ENCODE results near the gene CD163L1. TPM values are rescaled to one million over a fixed set of nuclear protein-coding genes. Genes with fewer than 3 reads are reported as not detected.

Gene CD163L1
- polyA plus RNA-seq, 3 donors, result 1.0 to 1.2 (median 1.1) TPM

DNA sequence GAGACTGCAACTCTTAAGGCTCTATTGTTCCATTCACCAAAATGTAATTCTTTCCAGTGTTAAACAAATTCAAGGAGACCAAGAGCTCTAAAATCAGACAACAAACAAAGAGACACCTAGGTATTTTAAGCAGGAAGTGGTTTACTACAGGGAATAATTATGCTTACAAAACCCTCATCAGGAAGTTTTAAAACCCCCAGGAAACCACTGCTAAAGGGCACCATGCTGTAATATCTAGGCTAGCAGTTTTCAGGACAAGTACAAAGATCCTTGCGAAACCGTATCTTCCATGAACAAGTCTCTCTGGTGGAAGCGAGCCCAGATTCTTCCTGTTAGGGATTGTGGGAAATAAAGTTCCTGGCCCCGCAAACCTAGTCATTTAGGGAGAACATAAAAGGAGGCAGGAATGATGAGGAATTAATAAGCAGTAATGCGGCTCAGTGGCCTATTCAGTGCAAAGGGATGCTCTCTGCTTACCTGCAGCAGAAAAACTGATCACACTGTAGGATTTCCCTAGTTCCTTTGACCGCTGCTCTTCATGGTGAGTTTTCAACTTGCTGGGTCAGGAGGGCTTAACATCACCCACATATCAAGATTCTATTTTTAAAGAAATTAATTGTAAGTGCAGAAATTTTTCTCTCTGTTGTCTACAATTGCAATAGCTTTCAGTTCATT, 97.3 kb downstream of the CD163L1 start:
- no peak for DNase-seq
- Mint-ChIP-seq H3K9me3 (peaks cover 0 to 10% (median 0%) of the 10 kb centered on the region in 7 donors), H3K27me3 (ENCODE audit: low read depth in 3 of 3) (peaks cover 0 to 4% (median 0%) of the 10 kb centered on the region in 3 donors), H3K4me3 (no peak overlapping the region), H3K27ac (no peak overlapping the region), H3K36me3 (no peaks in the 10 kb centered on the region), H3K4me1 (peaks cover 28% of the 10 kb centered on the region)
- Histone ChIP-seq H3K27ac (ENCODE audit: low read depth in 1 of 2, low read length in 2 of 2) (no peak overlapping the region), H3K36me3 (replicated peaks in 1 of 2; ENCODE audit: control insufficient read depth in 1 of 2, insufficient read depth in 2 of 2, low read length in 2 of 2) (no peaks in the 10 kb centered on the region), H2AFZ (ENCODE audit: insufficient read depth, low read depth, low read length, poor library complexity, severe bottlenecking) (no peak overlapping the region), H3K4me1 (ENCODE audit: control insufficient read depth in 1 of 2, insufficient read depth in 2 of 2, low read length in 2 of 2) (peaks cover 22 to 23% of the 10 kb centered on the region in 2 donors), H3K4me3 (replicated peaks in 1 of 3; ENCODE audit: low read depth in 2 of 3, low read length in 3 of 3) (no peak overlapping the region), H3K79me2 (ENCODE audit: insufficient read depth, low read length) (no peaks in the 10 kb centered on the region), H4K20me1 (ENCODE audit: insufficient read depth, low read length) (no peaks in the 10 kb centered on the region), H3K9ac (ENCODE audit: insufficient read depth, low read length, poor library complexity, severe bottlenecking) (no peak overlapping the region), H3K9me3 (replicated peaks in 1 of 2; ENCODE audit: control insufficient read depth in 1 of 2, insufficient read depth in 1 of 2, low read length in 2 of 2) (no peaks in the 10 kb centered on the region), H3K4me2 (replicated peaks; ENCODE audit: extremely low read depth, low read length, poor library complexity, severe bottlenecking) (no peak overlapping the region), H3K27me3 (ENCODE audit: control insufficient read depth in 2 of 2, insufficient read depth in 2 of 2, low read length in 2 of 2) (no peaks in the 10 kb centered on the region)
- WGBS (ENCODE audit: insufficient coverage), result 7% methylated on average over 4 of the region's 6 CpGs
- TF ChIP-seq, protein P1, sequence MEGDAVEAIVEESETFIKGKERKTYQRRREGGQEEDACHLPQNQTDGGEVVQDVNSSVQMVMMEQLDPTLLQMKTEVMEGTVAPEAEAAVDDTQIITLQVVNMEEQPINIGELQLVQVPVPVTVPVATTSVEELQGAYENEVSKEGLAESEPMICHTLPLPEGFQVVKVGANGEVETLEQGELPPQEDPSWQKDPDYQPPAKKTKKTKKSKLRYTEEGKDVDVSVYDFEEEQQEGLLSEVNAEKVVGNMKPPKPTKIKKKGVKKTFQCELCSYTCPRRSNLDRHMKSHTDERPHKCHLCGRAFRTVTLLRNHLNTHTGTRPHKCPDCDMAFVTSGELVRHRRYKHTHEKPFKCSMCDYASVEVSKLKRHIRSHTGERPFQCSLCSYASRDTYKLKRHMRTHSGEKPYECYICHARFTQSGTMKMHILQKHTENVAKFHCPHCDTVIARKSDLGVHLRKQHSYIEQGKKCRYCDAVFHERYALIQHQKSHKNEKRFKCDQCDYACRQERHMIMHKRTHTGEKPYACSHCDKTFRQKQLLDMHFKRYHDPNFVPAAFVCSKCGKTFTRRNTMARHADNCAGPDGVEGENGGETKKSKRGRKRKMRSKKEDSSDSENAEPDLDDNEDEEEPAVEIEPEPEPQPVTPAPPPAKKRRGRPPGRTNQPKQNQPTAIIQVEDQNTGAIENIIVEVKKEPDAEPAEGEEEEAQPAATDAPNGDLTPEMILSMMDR (IDR thresholded peaks at IDR 0.05), result no peak
- intact Hi-C loops (cut with micrococcal nuclease), result no loop called here

DNA sequence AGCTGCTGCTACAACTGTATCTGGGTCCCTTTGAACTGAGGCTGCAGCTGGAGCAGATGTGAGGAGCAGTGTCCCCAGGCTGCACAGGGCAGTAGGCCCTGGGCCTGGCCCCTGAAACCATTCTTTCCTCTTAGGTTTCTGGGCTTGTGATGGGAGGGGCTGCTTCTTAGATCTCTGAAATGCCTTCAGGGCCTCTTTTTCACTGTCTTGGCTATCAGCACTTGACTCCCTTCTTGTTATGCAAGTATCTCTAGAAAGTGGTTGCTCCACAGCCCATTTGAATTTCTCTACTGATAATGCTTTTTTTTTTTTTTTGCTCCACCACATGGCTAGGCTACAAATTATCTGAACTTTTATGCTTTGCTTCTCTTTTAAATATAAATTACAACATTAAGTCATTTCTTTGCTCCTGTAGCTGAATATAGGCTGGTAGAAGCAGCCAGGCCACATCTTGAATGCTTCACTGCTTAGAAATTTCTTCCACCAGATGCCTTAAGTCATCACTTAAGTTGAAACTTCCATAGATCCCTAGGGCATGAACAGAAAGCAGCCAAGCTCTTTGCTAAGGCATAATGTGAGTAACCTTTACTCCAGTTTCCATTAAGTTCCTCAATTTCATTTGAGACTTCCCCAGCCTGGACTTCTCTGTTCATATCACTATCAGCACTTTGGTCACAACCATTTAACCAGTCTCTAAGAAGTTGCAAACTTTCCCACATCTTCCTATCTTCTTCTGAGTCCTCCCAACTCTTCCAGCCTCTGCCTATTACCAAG, 98.9 kb downstream of the CD163L1 start:
- intact Hi-C loops (cut with micrococcal nuclease), result no loop called here
- Mint-ChIP-seq H3K4me3 (no peak overlapping the region), H3K36me3 (no peaks in the 10 kb centered on the region), H3K27me3 (ENCODE audit: low read depth in 3 of 3) (peaks cover 0 to 4% (median 0%) of the 10 kb centered on the region in 3 donors), H3K27ac (peak overlapping the region in 4 of 7 donors; percentile 40 to 75 (median 48)), H3K4me1 (peaks cover 28% of the 10 kb centered on the region), H3K9me3 (peaks cover 0 to 10% (median 0%) of the 10 kb centered on the region in 7 donors)
- H3K9ac ChIP-seq (ENCODE audit: insufficient read depth, low read length, poor library complexity, severe bottlenecking), result no peak overlapping the region
- H4K20me1 ChIP-seq (ENCODE audit: insufficient read depth, low read length), result no peaks in the 10 kb centered on the region
- H3K27ac ChIP-seq (ENCODE audit: low read depth in 1 of 2, low read length in 2 of 2), result peak overlapping the region in 1 of 2 donors; percentile 53
- H3K9me3 ChIP-seq (replicated peaks in 1 of 2; ENCODE audit: control insufficient read depth in 1 of 2, insufficient read depth in 1 of 2, low read length in 2 of 2), result no peaks in the 10 kb centered on the region
- no peaks in the 10 kb centered on the region for H3K79me2 ChIP-seq (ENCODE audit: insufficient read depth, low read length)
- no peaks in the 10 kb centered on the region for H3K36me3 ChIP-seq (replicated peaks in 1 of 2; ENCODE audit: control insufficient read depth in 1 of 2, insufficient read depth in 2 of 2, low read length in 2 of 2)
- no peaks in the 10 kb centered on the region for H3K27me3 ChIP-seq (ENCODE audit: control insufficient read depth in 2 of 2, insufficient read depth in 2 of 2, low read length in 2 of 2)
- no peak overlapping the region for H3K4me3 ChIP-seq (replicated peaks in 1 of 3; ENCODE audit: low read depth in 2 of 3, low read length in 3 of 3)
- H3K4me2 ChIP-seq (replicated peaks; ENCODE audit: extremely low read depth, low read length, poor library complexity, severe bottlenecking), result no peak overlapping the region
- H3K4me1 ChIP-seq (ENCODE audit: control insufficient read depth in 1 of 2, insufficient read depth in 2 of 2, low read length in 2 of 2), result peaks cover 22 to 23% of the 10 kb centered on the region in 2 donors
- TF ChIP-seq, protein P1 (IDR thresholded peaks at IDR 0.05), result no peak
- DNase-seq, result peak; percentile 25 to 52 (median 40)
- H2AFZ ChIP-seq (ENCODE audit: insufficient read depth, low read depth, low read length, poor library complexity, severe bottlenecking), result no peak overlapping the region

Measured in CD14-positive monocyte (primary cell).